Measurements from ENCODE around the gene TNFRSF1B. TPM values are rescaled to one million over a fixed set of nuclear protein-coding genes. Genes with fewer than 3 reads are reported as not detected.
A peak's percentile ranks its signal among the peaks of the same experiment; 100 is the strongest.

TNFRSF1B gene
- total RNA-seq, 1 donor from 2014 or later = 5.1 TPM

- H3K36me3 Mint-ChIP-seq (ENCODE audit: unreplicated experiment) = no peaks in the 10 kb centered on the region
- peaks cover 11% of the 10 kb centered on the region for H3K4me1 Mint-ChIP-seq (ENCODE audit: low read depth, unreplicated experiment)
- H3K4me3 Mint-ChIP-seq (ENCODE audit: unreplicated experiment) = peak overlapping the region; percentile 88
- peak; percentile 57 for DNase-seq
- H3K27me3 Mint-ChIP-seq (ENCODE audit: unreplicated experiment) = peaks cover 11% of the 10 kb centered on the region
- no peak for TF ChIP-seq CTCF (IDR thresholded peaks at IDR 0.05; ENCODE audit: partially characterized antibody, unreplicated experiment)
- H3K9me3 Mint-ChIP-seq (ENCODE audit: unreplicated experiment) = peaks cover 12% of the 10 kb centered on the region
- H3K27ac Mint-ChIP-seq (ENCODE audit: unreplicated experiment) = peak overlapping the region; percentile 87
Observed at GRCh38 chr1:12167493-12168429, 970 bp downstream of the TNFRSF1B start.

GRCh38 chr1:12168451-12169160 is 1.8 kb downstream of the TNFRSF1B start:
- H3K4me1 Mint-ChIP-seq (ENCODE audit: low read depth, unreplicated experiment) = peaks cover 11% of the 10 kb centered on the region
- peaks cover 8% of the 10 kb centered on the region for H3K9me3 Mint-ChIP-seq (ENCODE audit: unreplicated experiment)
- no peak for DNase-seq
- H3K27me3 Mint-ChIP-seq (ENCODE audit: unreplicated experiment) = peaks cover 9% of the 10 kb centered on the region
- H3K27ac Mint-ChIP-seq (ENCODE audit: unreplicated experiment) = no peak overlapping the region
- no peak for TF ChIP-seq CTCF (IDR thresholded peaks at IDR 0.05; ENCODE audit: partially characterized antibody, unreplicated experiment)
- H3K4me3 Mint-ChIP-seq (ENCODE audit: unreplicated experiment) = peak overlapping the region; percentile 88
- no peaks in the 10 kb centered on the region for H3K36me3 Mint-ChIP-seq (ENCODE audit: unreplicated experiment)

GRCh38 chr1:12169442-12170135 is 2.8 kb downstream of the TNFRSF1B start:
- H3K4me1 Mint-ChIP-seq (ENCODE audit: low read depth, unreplicated experiment) = peaks cover 11% of the 10 kb centered on the region
- H3K27ac Mint-ChIP-seq (ENCODE audit: unreplicated experiment) = no peak overlapping the region
- DNase-seq = no peak
- H3K9me3 Mint-ChIP-seq (ENCODE audit: unreplicated experiment) = peaks cover 8% of the 10 kb centered on the region
- no peak overlapping the region for H3K4me3 Mint-ChIP-seq (ENCODE audit: unreplicated experiment)
- no peaks in the 10 kb centered on the region for H3K36me3 Mint-ChIP-seq (ENCODE audit: unreplicated experiment)
- TF ChIP-seq CTCF (IDR thresholded peaks at IDR 0.05; ENCODE audit: partially characterized antibody, unreplicated experiment) = no peak
- H3K27me3 Mint-ChIP-seq (ENCODE audit: unreplicated experiment) = peaks cover 9% of the 10 kb centered on the region

- no peak overlapping the region for H3K4me3 Mint-ChIP-seq (ENCODE audit: unreplicated experiment)
- no peaks in the 10 kb centered on the region for H3K36me3 Mint-ChIP-seq (ENCODE audit: unreplicated experiment)
- peaks cover 9% of the 10 kb centered on the region for H3K27me3 Mint-ChIP-seq (ENCODE audit: unreplicated experiment)
Observed at GRCh38 chr1:12170263-12170671, 3.5 kb downstream of the TNFRSF1B start.

More at GRCh38 chr1:12170263-12170671, 3.5 kb downstream of the TNFRSF1B start:
- Mint-ChIP-seq H3K9me3 (ENCODE audit: unreplicated experiment) (peaks cover 8% of the 10 kb centered on the region), H3K4me1 (ENCODE audit: low read depth, unreplicated experiment) (peaks cover 14% of the 10 kb centered on the region), H3K27ac (ENCODE audit: unreplicated experiment) (no peak overlapping the region)
- no peak for DNase-seq
- TF ChIP-seq CTCF (IDR thresholded peaks at IDR 0.05; ENCODE audit: partially characterized antibody, unreplicated experiment) = no peak
